ENCODE results near the gene C2CD5.

DNA sequence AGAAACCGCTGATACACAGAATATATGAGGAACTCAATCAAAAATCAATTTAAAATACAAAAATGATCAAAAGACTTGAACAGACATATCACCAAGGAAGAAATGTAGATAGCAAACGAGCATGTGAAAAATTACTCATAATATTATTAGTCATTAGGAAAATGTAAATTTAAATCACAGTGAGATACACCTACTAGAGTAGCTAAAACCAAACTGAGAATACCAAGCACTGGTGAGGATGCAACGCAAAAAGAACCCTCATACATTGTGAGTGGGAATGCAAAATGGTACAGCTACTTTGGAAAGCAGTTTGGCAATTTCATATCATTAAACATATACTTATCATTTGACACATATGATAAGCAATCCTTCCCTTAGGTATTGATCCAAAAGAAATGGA, 108.8 kb downstream of the C2CD5 start:
- TF ChIP-seq, protein P1, sequence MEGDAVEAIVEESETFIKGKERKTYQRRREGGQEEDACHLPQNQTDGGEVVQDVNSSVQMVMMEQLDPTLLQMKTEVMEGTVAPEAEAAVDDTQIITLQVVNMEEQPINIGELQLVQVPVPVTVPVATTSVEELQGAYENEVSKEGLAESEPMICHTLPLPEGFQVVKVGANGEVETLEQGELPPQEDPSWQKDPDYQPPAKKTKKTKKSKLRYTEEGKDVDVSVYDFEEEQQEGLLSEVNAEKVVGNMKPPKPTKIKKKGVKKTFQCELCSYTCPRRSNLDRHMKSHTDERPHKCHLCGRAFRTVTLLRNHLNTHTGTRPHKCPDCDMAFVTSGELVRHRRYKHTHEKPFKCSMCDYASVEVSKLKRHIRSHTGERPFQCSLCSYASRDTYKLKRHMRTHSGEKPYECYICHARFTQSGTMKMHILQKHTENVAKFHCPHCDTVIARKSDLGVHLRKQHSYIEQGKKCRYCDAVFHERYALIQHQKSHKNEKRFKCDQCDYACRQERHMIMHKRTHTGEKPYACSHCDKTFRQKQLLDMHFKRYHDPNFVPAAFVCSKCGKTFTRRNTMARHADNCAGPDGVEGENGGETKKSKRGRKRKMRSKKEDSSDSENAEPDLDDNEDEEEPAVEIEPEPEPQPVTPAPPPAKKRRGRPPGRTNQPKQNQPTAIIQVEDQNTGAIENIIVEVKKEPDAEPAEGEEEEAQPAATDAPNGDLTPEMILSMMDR (IDR thresholded peaks at IDR 0.05): no peak
- TF ChIP-seq EP300 (IDR thresholded peaks at IDR 0.05): no peak
- TF ChIP-seq POLR2A (IDR thresholded peaks at IDR 0.05): no peak

Measured in stomach (tissue), 4 donors.